Calu3 (cell line): ENCODE measurements around the gene KIF3B. TPM values are rescaled to one million over a fixed set of nuclear protein-coding genes. Genes with fewer than 3 reads are reported as not detected.

Experiments
- Bru-seq: library from RNA; stranded (reverse); fragments of 400-500 nt; gene quantifications from one replicate; lab custom pipeline; 2021; lab: Mats Ljungman, UMichigan
- BruChase-seq, 2 experiments: library from RNA; stranded (reverse); fragments of 400-500 nt; gene quantifications; one replicate each; lab custom pipeline; 2021; lab: Mats Ljungman, UMichigan
- BruUV-seq: library from RNA; stranded (reverse); fragments of 400-500 nt; replicated peaks from 2 replicates; lab custom pipeline; 2021; lab: Mats Ljungman, UMichigan
- CTCF ChIA-PET: fragments of 300-600 bp; sonication (Branson Sonifier 250); formaldehyde crosslinking; loops from one replicate; lab custom pipeline; 2022; ENCODE audit warnings: antibody characterized with exemption; lab: Charles Lee
- DNase-seq: peaks from one replicate; pipeline ENCODE4 v3.0.0; 2022
- H3K27ac Mint-ChIP-seq: one replicate; pipeline ENCODE4 v1.8.0; 2022; ENCODE audit warnings: mixed read lengths; ENCODE audit not compliant: unreplicated experiment
- H3K27me3 Mint-ChIP-seq: one replicate; pipeline ENCODE4 v1.8.0; 2022; ENCODE audit warnings: mixed read lengths; ENCODE audit not compliant: unreplicated experiment
- H3K36me3 Mint-ChIP-seq: one replicate; pipeline ENCODE4 v1.8.0; 2022; ENCODE audit warnings: mild to moderate bottlenecking, moderate library complexity, mixed read lengths; ENCODE audit not compliant: insufficient read depth, unreplicated experiment
- H3K4me1 Mint-ChIP-seq: one replicate; pipeline ENCODE4 v1.8.0; 2022; ENCODE audit warnings: mild to moderate bottlenecking, low read depth, mixed read lengths; ENCODE audit not compliant: unreplicated experiment
- H3K4me3 Mint-ChIP-seq: one replicate; pipeline ENCODE4 v1.8.0; 2022; ENCODE audit warnings: mild to moderate bottlenecking, low read depth, moderate library complexity, mixed read lengths; ENCODE audit not compliant: unreplicated experiment
- H3K9me3 Mint-ChIP-seq: one replicate; pipeline ENCODE4 v1.8.0; 2022; ENCODE audit warnings: low read depth, mixed read lengths; ENCODE audit not compliant: unreplicated experiment
- intact Hi-C: fragments of 100-400 bp; cut with micrococcal nuclease; formaldehyde crosslinking; loops from one replicate; pipeline ENCODE4 v1.10.0; 2022; ENCODE audit not compliant: unreplicated experiment
- long read RNA-seq: library from polyadenylated mRNA; stranded (forward); transcript quantifications from one replicate; pipeline ENCODE4 v2.0.0, GENCODE V29; 2022
- total RNA-seq: library from RNA; stranded (reverse); gene quantifications from 2 replicates; pipeline ENCODE4 v1.2.3, GENCODE V29; 2022
- TF ChIP-seq, protein P1 (sequence below): fragments of 200-600 bp; IDR thresholded peaks from one replicate; pipeline ENCODE4 v1.8.0; 2022; ENCODE audit warnings: antibody characterized with exemption; ENCODE audit not compliant: unreplicated experiment

Gene KIF3B
- total RNA-seq (51.2 and 56.6 TPM in 2 replicates), Bru-seq, nascent RNA (percentile 82 among the genes with signal in this experiment), BruChase-seq, experiment 1, labeled RNA remaining after a 6-hour chase (percentile 92 among the genes with signal in this experiment), BruChase-seq, experiment 2, labeled RNA remaining after a 2-hour chase (percentile 87 among the genes with signal in this experiment)
- long read RNA-seq, partial matches to known transcripts, result 15 of 18 reads
- long read RNA-seq, other reads (novel, unspliced or antisense), result 3 of 18 reads

GRCh38 chr20:32277361-32278198 lies at the start of gene KIF3B:
Gene KIF3B (plus strand): TSS chr20:32277651. CDS start chr20:32309778, 32,127 bp downstream.
- TF ChIP-seq, protein P1, sequence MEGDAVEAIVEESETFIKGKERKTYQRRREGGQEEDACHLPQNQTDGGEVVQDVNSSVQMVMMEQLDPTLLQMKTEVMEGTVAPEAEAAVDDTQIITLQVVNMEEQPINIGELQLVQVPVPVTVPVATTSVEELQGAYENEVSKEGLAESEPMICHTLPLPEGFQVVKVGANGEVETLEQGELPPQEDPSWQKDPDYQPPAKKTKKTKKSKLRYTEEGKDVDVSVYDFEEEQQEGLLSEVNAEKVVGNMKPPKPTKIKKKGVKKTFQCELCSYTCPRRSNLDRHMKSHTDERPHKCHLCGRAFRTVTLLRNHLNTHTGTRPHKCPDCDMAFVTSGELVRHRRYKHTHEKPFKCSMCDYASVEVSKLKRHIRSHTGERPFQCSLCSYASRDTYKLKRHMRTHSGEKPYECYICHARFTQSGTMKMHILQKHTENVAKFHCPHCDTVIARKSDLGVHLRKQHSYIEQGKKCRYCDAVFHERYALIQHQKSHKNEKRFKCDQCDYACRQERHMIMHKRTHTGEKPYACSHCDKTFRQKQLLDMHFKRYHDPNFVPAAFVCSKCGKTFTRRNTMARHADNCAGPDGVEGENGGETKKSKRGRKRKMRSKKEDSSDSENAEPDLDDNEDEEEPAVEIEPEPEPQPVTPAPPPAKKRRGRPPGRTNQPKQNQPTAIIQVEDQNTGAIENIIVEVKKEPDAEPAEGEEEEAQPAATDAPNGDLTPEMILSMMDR, result no peak
- peaks cover 29% of the 10 kb centered on the region for H3K36me3 Mint-ChIP-seq
- H3K9me3 Mint-ChIP-seq, result no peaks in the 10 kb centered on the region
- BruUV-seq, result no TSS peak
- H3K27ac Mint-ChIP-seq, result peak within 1 kb of the TSS; percentile 84
- H3K4me1 Mint-ChIP-seq, result peaks cover 23% of the 10 kb centered on the region
- CTCF ChIA-PET, result interaction anchor here (0.8 kb wide), 1 partner anchor 14 kb away, joined by 3 read pairs; no protein-coding TSS in a partner anchor
- peak; percentile 94 for DNase-seq
- H3K4me3 Mint-ChIP-seq, result peak within 1 kb of the TSS; percentile 86
- H3K27me3 Mint-ChIP-seq, result no peaks in the 10 kb centered on the region
- intact Hi-C loops, result no loop called here

- BruUV-seq, result no TSS peak
- Mint-ChIP-seq H3K27ac (no peak overlapping the region), H3K36me3 (peaks cover 39% of the 10 kb centered on the region), H3K9me3 (no peaks in the 10 kb centered on the region), H3K27me3 (no peaks in the 10 kb centered on the region), H3K4me1 (no peaks in the 10 kb centered on the region), H3K4me3 (no peak overlapping the region)
- intact Hi-C loops, result no loop called here
- DNase-seq, result no peak
- TF ChIP-seq, protein P1, result no peak
- CTCF ChIA-PET, result no interaction called here
Observed at GRCh38 chr20:32227744-32228688, 49.4 kb upstream of the KIF3B start.

- Mint-ChIP-seq H3K27me3 (no peaks in the 10 kb centered on the region), H3K4me1 (no peaks in the 10 kb centered on the region), H3K36me3 (peaks cover 39% of the 10 kb centered on the region), H3K27ac (no peak overlapping the region), H3K4me3 (no peak overlapping the region), H3K9me3 (no peaks in the 10 kb centered on the region)
- no peak for DNase-seq
- CTCF ChIA-PET, result interaction anchor here (0.7 to 1.0 kb wide), 2 partner anchors 20 to 42 kb away, joined by 6 to 8 read pairs; no protein-coding TSS in a partner anchor
- BruUV-seq, result no TSS peak
- intact Hi-C loops, result no loop called here
- TF ChIP-seq, protein P1, result no peak
Observed at GRCh38 chr20:32229251-32229747, 48.2 kb upstream of the KIF3B start.
